ACHN (cell line): ENCODE measurements around the gene FBXW12.
A peak's percentile ranks its signal among the peaks of the same experiment; 100 is the strongest.
"Not testable (repeated sequence)": the region's sequence is repeated elsewhere in the genome, so short reads cannot be mapped to it uniquely, and the experiment has no call there.

ENCODE experiments used
- DNase-seq: peaks from one replicate; pipeline ENCODE4 v3.0.0-alpha.2; 2015
- in situ Hi-C: cut with HindIII; loops from 2 replicates; pipeline ENCODE4 v1.10.0; 2017; ENCODE audit warnings: low sequenced_read_pairs, low pct_ligation_motif_present, low pct_unique_long_range_greater_than_20kb

The FBXW12 gene

DNA sequence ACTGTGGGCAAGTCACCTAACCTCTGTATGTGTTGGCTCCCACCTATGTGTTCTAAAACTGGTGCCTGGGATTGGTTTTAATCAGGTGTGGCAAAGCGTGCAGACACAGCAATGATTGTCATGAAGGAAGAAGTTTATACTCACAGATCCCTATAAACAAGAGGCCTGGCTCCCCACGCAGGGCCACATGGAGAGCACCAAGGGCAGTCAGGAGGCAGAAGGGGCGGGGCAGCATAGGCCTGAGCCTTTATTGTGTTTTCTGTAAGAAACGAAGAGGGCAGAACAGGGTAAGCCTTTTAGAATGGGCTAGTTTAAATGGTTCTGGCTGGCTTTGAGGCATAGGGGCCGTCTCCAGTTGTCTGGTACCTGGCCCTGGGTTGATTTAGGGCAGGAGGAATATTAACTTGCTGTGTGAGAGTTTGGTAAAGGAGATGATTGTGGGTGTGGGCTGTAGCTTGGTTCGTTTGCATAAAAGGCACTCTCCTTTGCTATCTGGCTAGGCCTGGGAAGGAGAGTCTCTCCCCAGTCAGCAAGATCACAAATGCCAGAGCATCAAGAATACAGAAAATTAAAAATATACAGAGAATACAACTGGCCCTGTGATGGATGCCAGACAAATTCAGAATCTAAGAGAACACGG lies 2.2 kb upstream of the FBXW12 start:
- in situ Hi-C loops = no loop called here
- no peak for DNase-seq

DNA sequence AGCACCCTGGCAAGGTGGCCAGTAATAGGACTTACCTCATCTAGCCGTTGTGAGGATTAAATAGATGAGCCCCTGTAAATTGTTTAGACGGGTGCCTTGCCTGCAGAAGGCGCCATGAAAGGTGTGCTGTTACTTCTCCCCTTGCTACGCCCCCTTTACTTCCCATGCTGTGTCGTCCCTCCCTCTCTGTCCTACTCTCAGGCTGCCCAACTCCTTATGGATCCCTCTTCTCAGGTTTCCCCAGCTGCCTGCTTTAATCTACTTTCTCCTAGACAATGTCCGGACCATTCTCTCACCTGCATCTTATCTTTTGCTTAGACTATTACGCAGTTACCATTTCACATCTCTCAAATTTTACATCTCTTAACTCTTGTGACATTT lies 1.7 kb upstream of the FBXW12 start:
- in situ Hi-C loops = no loop called here

DNA sequence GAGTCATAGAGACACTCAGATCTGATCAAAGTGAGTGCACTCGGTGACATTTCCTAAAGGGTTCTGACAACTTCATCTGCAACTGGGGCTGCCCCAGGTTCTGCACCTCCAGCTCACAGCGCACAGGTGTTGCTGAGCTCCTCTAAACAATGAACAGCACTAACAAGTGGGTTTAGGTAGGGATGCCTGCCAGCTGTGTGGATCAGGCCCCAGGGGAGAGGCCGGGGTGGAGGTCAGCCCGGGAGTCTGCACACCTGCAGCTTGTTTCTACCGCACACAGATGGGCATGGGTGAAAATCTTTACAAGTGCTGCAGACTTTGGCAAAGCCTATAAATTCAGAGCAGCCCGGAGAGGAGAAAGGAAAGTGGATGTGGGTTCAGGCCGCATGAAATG lies 355 bp downstream of the FBXW12 start:
- in situ Hi-C loops = no loop called here
- no peak for DNase-seq

More for the DNA sequence above, 1.7 kb upstream of the FBXW12 start:
- no peak for DNase-seq

DNA sequence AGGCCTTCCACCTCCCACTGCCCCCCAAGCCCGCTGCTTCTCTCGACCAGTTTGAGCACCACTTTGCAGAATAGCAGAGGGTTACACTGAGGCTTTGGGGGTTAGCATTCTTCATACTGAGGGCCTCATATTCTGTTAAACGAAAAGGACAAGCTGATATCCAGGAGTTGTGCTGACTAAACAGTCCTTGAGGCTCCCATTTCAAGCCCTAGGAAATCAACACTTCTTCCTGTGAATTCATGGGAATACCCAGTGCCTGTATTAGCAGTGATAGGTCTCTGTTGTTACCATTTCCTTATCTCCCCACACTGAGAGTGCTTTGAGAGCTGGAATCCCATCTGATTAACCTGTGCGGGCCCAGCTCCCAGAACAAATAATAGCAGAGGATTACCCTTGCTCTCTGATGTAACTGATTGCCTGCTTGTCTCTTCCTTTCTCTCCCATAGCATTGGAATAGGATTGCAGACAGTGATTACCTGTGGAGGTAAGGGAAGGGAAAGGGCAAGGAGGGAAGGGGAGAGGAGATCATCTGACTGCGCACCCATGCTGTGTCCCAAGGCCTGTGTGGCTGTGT lies 930 bp downstream of the FBXW12 start:
- DNase-seq = no peak
- in situ Hi-C loops = no loop called here

DNA sequence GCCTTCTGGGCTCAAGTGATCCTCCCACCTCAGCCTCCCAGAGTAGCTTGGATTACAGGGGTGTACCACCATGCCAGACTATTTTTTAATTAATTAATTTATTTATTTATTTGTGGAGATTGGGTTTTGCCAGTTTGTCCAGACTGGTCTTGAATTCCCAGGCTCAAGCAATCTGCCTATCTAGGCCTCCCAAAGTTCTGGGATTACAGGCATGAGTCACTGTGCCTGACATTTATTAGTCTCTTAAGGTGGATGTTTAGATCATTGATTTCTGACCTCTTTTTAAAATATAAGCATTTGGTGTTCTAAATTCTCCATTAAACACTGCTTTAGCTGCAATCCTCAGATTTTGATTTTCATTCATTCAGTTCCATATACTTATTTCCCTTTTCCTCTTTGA lies 15.6 kb downstream of the FBXW12 start:
- no peak for DNase-seq
- in situ Hi-C loops = no loop called here

DNA sequence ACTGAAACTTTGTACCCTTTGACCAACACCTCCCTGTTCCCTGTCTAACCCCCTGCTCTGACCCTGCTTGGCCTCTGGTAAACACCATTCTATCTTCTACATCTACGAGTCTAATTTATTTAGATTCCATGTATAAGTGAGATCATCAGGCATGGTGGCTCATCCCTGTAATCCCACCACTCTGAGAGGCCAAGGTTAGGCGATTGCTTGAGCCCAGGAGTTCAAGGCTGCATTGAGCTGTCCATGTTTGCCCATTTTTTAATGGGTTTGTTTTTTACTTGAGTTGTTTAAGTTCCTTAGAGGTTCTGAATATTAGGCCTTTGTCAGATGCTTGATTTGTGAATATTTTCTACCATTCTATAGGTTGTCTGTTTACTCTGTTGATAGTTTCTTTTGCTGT lies 16.9 kb downstream of the FBXW12 start:
- in situ Hi-C loops = no loop called here
- no peak for DNase-seq

DNA sequence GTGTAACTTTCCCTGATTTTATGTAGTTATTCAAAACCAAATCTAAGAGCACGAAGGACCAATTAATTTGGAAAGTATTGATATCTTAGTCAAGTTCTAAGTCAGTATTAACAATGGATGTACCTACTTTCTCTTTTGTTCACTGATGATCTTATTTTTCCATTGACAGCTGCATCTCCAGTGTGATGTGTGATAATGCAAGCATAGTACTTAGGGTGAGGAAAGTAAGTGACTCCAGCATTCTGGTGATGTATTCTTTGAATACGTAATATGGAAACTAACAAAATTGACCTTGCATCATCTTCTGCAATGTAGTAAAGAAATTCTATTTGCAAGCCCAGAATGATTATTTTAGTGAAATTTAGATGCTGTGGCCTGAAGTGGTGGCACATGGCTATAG lies 22.4 kb downstream of the FBXW12 start:
- in situ Hi-C loops = no loop called here
- no peak for DNase-seq

DNA sequence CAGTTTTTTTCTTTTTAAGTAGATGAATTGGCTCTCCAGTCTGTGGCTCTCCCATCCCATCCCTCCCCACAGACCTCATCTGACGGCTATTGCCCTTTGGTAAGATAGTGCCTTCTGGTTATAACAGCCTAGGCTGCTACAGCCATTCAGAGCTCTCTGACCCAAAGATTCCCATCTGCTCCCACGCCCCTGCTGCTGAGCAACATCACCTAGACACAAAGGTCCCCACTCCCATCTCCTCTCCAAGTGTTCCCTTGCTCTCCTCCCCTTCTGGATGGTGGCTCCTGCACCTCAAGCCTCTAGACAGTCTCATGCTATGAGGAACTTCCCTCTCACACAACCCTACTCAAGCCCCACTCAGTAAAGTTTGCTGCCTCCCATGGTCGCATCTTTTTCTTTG lies 23.7 kb downstream of the FBXW12 start:
- no peak for DNase-seq
- in situ Hi-C loops = no loop called here

DNA sequence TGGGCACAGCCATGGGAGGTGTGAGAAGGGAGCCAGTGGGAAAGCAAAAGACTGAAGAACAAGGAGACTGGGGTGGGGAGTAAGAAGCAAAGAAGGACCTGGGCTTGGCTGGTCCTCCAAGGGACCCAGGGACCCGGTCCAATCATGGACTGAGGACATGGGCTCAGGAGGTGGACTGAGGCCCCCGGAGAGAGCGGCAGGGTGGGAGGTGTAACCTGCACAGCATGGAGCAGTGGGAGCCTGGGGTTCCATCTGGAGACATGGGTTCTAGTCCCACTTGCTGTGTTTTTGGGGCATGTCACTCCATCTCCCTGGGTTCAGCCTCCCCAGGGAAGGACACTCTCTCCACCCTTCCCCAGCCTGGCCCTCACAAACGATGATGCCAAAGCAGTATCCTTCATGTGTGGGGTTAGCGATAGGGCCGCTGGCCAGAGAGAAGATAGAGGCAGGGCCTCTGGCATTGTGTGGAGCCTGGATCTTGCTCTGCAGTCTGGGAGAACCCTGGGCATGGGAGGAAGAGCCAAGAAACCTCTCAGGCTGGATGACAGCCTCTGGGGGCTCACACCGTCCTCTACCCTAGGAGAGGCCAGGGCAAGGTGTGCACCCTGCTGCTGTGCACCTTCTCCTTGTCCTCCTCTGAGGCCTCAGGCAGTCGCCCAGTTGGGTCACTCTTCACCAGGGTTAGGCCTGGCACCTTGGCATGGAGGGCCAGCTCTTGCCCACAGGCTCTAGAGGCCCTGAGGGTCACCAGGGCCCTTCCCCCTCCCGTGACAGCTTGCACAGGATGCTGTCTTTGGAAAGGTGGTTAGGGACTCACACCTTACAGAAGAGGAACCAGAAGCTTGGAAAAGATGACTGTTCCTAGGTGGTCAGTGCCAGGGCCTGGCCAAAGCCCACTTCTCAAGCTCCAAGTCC lies 26.0 kb downstream of the FBXW12 start:
- in situ Hi-C loops = no loop called here
- DNase-seq = no peak

DNA sequence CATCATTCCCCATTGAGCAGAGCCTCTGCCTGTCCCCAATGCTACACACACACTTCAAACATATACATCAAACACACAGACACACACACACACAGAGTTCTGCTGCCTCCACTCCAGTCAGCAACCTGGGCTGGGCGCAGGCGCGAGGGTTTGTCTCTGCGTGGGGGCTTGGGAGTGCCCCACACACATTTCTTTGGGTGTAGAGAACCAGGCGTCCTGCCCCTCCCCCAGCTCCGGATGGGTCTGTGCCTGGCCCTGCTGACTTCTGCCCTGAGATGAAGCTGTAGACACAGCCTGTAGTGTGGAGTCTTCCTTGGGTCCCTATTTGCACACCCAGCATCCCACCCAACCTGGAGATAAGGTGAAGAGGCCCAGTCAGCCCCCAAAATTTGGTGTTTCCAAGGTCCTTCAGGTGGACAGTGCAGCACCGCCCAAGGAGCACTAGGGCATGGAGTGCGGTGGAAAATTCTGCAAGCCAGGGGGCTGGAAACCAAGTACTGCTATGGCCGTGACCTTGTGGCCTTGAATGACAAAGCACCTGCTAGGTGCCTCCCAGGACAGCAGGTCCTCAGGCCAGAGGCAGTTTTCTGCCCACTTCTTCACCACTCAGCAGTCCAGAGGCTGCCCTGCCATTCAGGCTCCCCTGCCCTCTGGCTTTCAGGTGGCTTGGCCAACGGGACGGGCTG lies 26.8 kb downstream of the FBXW12 start:
- no peak for DNase-seq
- in situ Hi-C loops = no loop called here

DNA sequence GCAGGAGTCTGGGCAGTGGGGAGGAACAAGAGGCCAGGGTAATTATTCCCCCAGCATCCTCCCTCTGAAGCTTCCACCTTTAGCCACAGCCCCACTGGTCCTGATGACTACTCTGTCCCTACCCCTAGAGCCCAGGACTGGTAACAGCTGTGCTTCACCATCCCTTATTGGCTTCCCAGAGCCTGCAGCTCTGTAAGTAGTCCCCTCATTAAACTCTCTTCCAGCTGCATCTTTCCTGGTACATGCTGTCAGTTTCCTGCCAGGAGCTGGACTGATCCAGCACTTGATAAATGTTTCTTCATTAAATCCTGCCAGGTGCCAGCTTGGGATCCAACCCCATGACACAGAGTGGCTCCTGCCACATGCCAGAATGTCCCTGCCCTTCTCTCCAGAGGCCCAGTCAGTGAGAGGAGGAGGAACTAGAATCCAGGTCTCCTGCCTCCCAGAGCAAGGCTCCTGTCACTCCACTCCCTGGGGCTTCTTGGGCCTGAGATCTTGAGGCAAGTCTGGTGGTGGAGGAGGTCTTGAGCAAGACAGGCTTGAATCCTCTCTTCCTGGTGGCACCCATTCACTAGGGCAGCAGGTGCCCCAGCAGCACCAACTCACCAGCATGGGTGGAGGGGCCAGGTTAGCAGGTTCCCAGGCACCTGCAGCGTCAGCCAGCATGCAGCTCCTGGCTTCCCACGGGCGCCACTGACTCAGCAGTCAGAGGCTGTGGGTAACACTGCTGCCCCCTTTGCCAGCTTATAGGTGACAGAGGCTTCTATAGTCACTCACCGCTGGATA lies 27.6 kb downstream of the FBXW12 start:
- DNase-seq = no peak
- in situ Hi-C loops = no loop called here

DNA sequence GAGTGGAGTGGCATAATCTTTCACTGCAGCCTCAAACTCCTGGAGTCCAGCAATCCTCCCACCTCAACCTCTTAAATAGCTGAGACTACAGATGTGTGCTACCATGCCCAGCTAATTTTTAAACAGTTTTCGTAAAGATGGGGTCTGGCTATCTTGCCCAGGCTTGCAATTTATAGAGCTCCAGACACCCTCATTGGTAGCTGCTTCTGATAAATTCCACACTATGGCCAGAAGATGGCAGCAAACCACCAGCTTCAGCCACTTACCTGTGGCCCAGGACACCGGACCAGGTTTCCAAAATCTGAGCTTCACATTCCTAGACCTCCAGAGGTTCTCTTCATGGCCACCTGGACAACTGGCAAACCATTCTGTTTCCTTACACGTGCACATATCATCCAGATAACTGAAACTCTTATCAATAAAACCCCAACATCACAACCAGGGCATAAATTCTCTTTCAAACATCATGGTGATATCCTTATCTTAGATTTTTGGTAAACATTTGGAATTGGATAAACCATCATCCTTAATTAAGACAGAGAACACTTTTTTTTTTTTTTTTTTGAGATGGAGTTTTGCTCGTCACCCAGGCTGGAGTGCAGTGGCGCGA lies 28.9 kb downstream of the FBXW12 start:
- peak; percentile 60 for DNase-seq
- in situ Hi-C loops = no loop called here

DNA sequence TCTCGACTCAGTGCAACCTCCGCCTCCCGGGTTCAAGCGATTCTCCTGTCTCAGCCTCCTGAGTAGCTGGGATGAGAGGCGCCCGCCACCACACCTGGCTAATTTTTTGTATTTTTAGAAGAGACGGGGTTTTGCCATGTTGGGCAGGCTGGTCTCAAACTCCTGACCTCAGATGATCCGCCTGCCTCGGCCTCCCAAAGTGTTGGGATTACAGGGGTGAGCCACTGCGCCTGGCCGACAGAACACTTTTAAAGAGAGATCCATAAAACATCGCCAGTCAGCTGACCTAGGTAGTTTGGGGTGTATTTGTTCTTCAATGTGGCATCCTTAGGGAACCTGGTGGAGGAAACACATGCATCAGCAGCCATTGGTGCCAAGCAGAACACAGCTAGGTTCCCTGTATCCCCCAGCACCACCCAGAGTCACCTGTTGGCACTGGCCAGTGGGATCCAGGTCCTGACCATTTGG lies 29.4 kb downstream of the FBXW12 start:
- DNase-seq, in situ Hi-C loops: not testable (repeated sequence)

DNA sequence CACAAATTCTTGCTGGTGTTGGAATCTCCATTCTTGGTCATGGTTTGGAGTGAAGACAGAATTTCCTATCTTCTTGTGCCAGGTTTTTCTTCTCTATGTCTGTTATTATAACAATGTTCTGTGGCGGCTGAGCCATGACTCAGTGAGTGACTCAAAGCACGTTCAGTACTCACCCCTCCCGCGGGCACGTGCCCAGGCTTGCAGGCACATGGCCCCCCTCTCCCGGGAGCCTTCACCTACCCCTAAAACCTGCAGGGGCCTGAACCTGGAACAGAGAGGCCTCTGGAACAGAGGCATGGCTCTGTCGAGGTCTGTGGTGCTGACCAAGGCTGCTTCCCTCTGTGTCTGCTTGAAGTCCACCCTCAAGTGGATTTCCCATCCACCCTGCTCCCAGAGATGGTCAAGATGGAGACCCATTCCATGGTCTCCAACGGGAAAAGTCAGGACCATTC lies 30.3 kb downstream of the FBXW12 start:
- in situ Hi-C loops = no loop called here
- DNase-seq = peak; percentile 69

DNA sequence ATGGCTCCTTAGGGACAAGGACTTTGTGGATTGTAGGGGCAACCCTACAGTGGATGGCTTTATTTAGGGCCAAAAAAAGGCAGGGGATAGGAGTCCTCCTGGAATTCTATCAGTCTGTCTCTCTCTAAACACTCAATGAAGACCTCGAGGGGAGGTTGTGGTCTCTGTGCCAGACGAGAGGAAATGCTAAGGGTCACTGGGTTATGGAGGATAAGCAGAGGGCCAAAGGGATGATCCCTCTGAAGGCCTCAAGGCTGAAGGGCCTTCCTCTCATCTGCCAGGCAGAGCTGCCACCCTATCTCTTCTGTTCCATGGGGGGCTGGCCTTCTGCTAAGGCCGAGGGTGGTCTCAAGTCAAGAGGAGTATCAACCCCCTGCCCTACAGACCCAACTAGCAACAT lies 30.9 kb downstream of the FBXW12 start:
- DNase-seq = no peak
- in situ Hi-C loops = no loop called here

DNA sequence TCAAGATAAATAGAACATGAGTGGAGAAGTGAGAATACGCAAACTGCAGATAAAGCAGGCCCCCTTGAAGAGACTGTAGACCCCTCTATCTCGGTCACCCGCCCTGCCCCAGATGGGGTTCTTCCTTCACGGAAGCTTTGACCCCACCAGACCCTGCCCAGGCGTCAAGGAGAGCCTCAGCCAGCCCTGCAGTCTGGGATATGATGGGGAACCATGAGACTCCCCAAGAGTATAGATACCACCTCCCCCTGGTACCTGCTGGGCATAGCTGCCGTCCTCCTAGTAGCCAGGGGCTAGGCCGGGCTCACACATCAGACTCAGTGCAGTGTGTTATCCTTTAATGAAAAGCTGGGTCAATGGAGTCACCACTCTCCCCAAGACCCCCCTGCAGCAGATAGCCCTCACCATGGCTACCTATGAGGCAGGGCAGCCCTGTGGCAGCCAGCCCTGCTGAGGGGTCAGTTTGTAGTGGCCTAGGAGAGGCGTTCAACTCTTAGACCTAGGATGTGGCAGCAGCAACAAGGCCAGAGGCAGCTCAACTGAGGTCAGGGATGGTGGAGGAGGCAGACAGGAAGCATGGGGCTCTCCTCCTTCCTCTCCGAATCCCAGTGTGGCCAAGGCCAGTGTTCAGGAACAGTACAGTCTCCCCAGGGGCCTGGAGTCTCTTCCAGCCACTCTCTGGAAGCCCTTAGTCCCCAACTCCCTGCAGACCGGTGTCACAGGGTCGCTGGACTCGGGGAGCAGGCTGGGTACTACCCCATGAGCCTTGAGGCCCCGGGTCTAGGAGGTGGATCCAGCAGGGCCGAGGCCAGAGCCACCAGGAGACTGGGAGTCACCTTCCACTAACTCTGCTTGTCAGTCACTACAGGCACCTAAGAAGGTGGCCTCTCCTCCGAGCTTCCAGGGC lies 31.8 kb downstream of the FBXW12 start:
- in situ Hi-C loops = no loop called here
- DNase-seq = no peak
